Thoracic aorta (tissue), 2 donors: ENCODE results near the gene NAGA. TPM values are rescaled to one million over a fixed set of nuclear protein-coding genes. Genes with fewer than 3 reads are reported as not detected.

Experiments
- ATAC-seq: fragments of 150-250 bp; one replicate; pipeline ENCODE4 v1.8.0; 2017; ENCODE audit warnings: low read depth; ENCODE audit not compliant: insufficient number of reproducible peaks, low FRiP score
- DNase-seq: peaks from one replicate; pipeline ENCODE4 v3.0.0-alpha.2; 2020; ENCODE audit warnings: low spot score
- H3K27ac ChIP-seq, 2 donors: fragments of 200-600 bp; sonication (generic); 1 replicate in 1 of 2; 2 replicates in 1 of 2; pipeline ENCODE4 v1.5.1; 2016; ENCODE audit warnings: mild to moderate bottlenecking in 2 of 2, moderate library complexity in 2 of 2
- H3K27me3 ChIP-seq: fragments of 200-600 bp; sonication (generic); replicated peaks from 2 replicates; pipeline ENCODE4 v1.6.0; 2016; ENCODE audit warnings: mild to moderate bottlenecking; ENCODE audit not compliant: insufficient read depth
- H3K36me3 ChIP-seq: fragments of 200-600 bp; sonication (generic); one replicate; pipeline ENCODE4 v1.5.1; 2016
- H3K4me1 ChIP-seq, 2 donors: fragments of 200-600 bp; sonication (generic); 1 replicate in 1 of 2; 2 replicates in 1 of 2; pipeline versions ENCODE4 v1.5.1 to v1.6.0; 2016; ENCODE audit warnings: low read depth in 2 of 2, mild to moderate bottlenecking in 1 of 2; ENCODE audit not compliant: control insufficient read depth in 1 of 2
- H3K4me3 ChIP-seq: fragments of 200-600 bp; sonication (generic); 2 replicates; pipeline ENCODE4 v1.5.1; 2016; ENCODE audit warnings: mild to moderate bottlenecking
- H3K9me3 ChIP-seq: fragments of 200-600 bp; sonication (generic); 2 replicates; pipeline ENCODE4 v1.5.1; 2016
- total RNA-seq, 2 donors: library from RNA; depleted of rRNA; stranded (reverse); fragments of >200 nt; gene quantifications; one replicate each; pipeline versions ENCODE4 v1.1.0 to v1.2.3, GENCODE V29; 2016
- TF ChIP-seq, protein P1 (sequence below): fragments of 200-600 bp; sonication (generic); IDR thresholded peaks from one replicate; pipeline ENCODE4 v1.5.1; 2019; ENCODE audit warnings: antibody characterized with exemption

The NAGA gene
- total RNA-seq, 2 donors from 2014 or later = 41.7 to 52.7 TPM

GRCh38 chr22:42068291-42068690 is 2.3 kb downstream of the NAGA start:
- peaks cover 20% of the 10 kb centered on the region for H3K36me3 ChIP-seq
- TF ChIP-seq, protein P1, sequence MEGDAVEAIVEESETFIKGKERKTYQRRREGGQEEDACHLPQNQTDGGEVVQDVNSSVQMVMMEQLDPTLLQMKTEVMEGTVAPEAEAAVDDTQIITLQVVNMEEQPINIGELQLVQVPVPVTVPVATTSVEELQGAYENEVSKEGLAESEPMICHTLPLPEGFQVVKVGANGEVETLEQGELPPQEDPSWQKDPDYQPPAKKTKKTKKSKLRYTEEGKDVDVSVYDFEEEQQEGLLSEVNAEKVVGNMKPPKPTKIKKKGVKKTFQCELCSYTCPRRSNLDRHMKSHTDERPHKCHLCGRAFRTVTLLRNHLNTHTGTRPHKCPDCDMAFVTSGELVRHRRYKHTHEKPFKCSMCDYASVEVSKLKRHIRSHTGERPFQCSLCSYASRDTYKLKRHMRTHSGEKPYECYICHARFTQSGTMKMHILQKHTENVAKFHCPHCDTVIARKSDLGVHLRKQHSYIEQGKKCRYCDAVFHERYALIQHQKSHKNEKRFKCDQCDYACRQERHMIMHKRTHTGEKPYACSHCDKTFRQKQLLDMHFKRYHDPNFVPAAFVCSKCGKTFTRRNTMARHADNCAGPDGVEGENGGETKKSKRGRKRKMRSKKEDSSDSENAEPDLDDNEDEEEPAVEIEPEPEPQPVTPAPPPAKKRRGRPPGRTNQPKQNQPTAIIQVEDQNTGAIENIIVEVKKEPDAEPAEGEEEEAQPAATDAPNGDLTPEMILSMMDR = no peak

GRCh38 chr22:42067671-42068251 is 2.9 kb downstream of the NAGA start:
- DNase-seq = no peak
- no peak for ATAC-seq
- H3K9me3 ChIP-seq = no peaks in the 10 kb centered on the region
- no peak overlapping the region for H3K4me3 ChIP-seq
- peaks cover 20% of the 10 kb centered on the region for H3K36me3 ChIP-seq
- peaks cover 0 to 23% of the 10 kb centered on the region in 2 donors for H3K4me1 ChIP-seq
- no peak overlapping the region for H3K27ac ChIP-seq
- TF ChIP-seq, protein P1 = no peak
- no peaks in the 10 kb centered on the region for H3K27me3 ChIP-seq

More at GRCh38 chr22:42068291-42068690, 2.3 kb downstream of the NAGA start:
- Histone ChIP-seq H3K27me3 (no peaks in the 10 kb centered on the region), H3K4me3 (no peak overlapping the region), H3K9me3 (no peaks in the 10 kb centered on the region), H3K27ac (no peak overlapping the region), H3K4me1 (peaks cover under 1 to 23% of the 10 kb centered on the region in 2 donors)
- DNase-seq (no peak), ATAC-seq (no peak)

GRCh38 chr22:42066937-42067336 is 3.7 kb downstream of the NAGA start:
- H3K27me3 ChIP-seq = no peaks in the 10 kb centered on the region
- no peaks in the 10 kb centered on the region for H3K9me3 ChIP-seq
- TF ChIP-seq, protein P1 = no peak
- H3K4me1 ChIP-seq = peaks cover 0 to 23% of the 10 kb centered on the region in 2 donors
- H3K36me3 ChIP-seq = peaks cover 26% of the 10 kb centered on the region
- ATAC-seq = no peak
- H3K27ac ChIP-seq = no peak overlapping the region
- no peak for DNase-seq
- H3K4me3 ChIP-seq = no peak overlapping the region

GRCh38 chr22:42066126-42066761 is 4.4 kb downstream of the NAGA start:
- no peak overlapping the region for H3K4me3 ChIP-seq
- ATAC-seq (no peak), DNase-seq (no peak)
- no peaks in the 10 kb centered on the region for H3K9me3 ChIP-seq
- TF ChIP-seq, protein P1 = no peak
- H3K27ac ChIP-seq = no peak overlapping the region
- peaks cover 0 to 16% of the 10 kb centered on the region in 2 donors for H3K4me1 ChIP-seq
- H3K27me3 ChIP-seq = no peaks in the 10 kb centered on the region
- peaks cover 29% of the 10 kb centered on the region for H3K36me3 ChIP-seq

DNA sequence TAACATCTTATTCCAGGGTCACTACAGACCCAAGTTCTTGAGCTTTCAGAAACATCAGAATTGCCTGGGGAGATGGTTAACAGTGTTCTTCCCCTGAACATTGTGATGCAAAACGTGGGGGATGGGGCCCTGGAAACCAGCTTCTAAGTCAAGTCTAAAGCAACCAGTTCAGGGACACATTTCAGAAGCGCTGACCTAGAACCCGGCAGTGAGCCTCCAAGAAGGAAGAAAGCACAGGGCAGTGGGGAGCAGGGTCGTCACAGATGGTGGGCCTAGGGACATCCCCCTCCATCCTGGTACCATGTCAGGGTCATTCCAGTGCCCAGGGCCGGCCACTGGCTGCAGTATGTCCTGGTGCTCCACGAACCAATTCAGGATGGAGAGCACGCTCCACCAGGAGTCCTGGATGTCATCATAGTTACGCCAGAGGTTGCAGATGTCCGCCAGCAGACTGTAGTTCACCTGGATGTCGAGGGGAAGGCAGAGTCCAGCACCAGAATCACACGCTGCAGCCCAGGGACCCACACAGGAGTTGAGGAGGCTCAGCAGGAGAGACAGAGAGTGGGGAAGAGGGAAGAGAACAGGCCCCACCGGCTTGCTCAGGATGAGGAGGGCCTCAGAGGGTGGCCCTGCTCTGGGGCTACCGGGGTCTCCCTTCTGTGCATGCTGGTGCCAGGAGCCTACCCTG is 5.0 kb downstream of the NAGA start:
- Histone ChIP-seq H3K27ac (no peak overlapping the region), H3K4me3 (no peak overlapping the region), H3K4me1 (peaks cover 0 to 12% of the 10 kb centered on the region in 2 donors), H3K9me3 (no peaks in the 10 kb centered on the region), H3K27me3 (no peaks in the 10 kb centered on the region), H3K36me3 (peaks cover 36% of the 10 kb centered on the region)
- DNase-seq (no peak), ATAC-seq (no peak)
- TF ChIP-seq, protein P1 = no peak
